Omental fat pad (tissue), 4 donors: ENCODE measurements around the gene DOCK9. TPM values are rescaled to one million over a fixed set of nuclear protein-coding genes. Genes with fewer than 3 reads are reported as not detected.

Experiments
- ATAC-seq: fragments of 150-250 bp; one replicate; pipeline ENCODE4 v1.9.1; 2016; ENCODE audit warnings: mild to moderate bottlenecking, moderate library complexity; ENCODE audit not compliant: low FRiP score
- DNase-seq: peaks from one replicate; pipeline ENCODE4 v3.0.0-alpha.2; 2019; ENCODE audit warnings: low spot score
- CTCF ChIP-seq, 3 donors: fragments of 450-650 bp; IDR thresholded peaks; one replicate each; pipeline ENCODE4 v1.5.1; 2016 to 2017; ENCODE audit warnings: antibody characterized with exemption in 3 of 3, mild to moderate bottlenecking in 3 of 3, moderate library complexity in 2 of 3
- total RNA-seq, 4 donors: library from RNA; depleted of rRNA; stranded (reverse); fragments of >200 nt; gene quantifications; one replicate each; pipeline ENCODE4 v1.1.0, GENCODE V29; 2016

The DOCK9 gene
- total RNA-seq, 4 donors from 2014 or later: 94.4 to 364 (median 145) TPM

- no peak for DNase-seq
- TF ChIP-seq CTCF (IDR thresholded peaks at IDR 0.05): no peak
- no peak for ATAC-seq
Measured at GRCh38 chr13:98824376-98825160, 153.3 kb downstream of the DOCK9 start.

GRCh38 chr13:98823442-98823841 lies 154.4 kb downstream of the DOCK9 start:
- no peak for TF ChIP-seq CTCF (IDR thresholded peaks at IDR 0.05)
- DNase-seq (no peak), ATAC-seq (no peak)

GRCh38 chr13:98822225-98822606 lies 155.6 kb downstream of the DOCK9 start:
- DNase-seq (no peak), ATAC-seq (peak; percentile 70)
- TF ChIP-seq CTCF (IDR thresholded peaks at IDR 0.05): no peak

GRCh38 chr13:98821372-98822224 lies 156.3 kb downstream of the DOCK9 start:
- ATAC-seq (peak; percentile 55), DNase-seq (no peak)
- TF ChIP-seq CTCF (IDR thresholded peaks at IDR 0.05): no peak

GRCh38 chr13:98820744-98821371 lies 157.0 kb downstream of the DOCK9 start:
- no peak for DNase-seq
- TF ChIP-seq CTCF (IDR thresholded peaks at IDR 0.05): no peak
- ATAC-seq: no peak

- DNase-seq (no peak), ATAC-seq (no peak)
- TF ChIP-seq CTCF (IDR thresholded peaks at IDR 0.05): no peak
Measured at GRCh38 chr13:98820300-98820699, 157.6 kb downstream of the DOCK9 start.
